ENCODE measurements around the gene CABLES1. TPM values are rescaled to one million over a fixed set of nuclear protein-coding genes. Genes with fewer than 3 reads are reported as not detected.

The CABLES1 gene
- total RNA-seq, 4 donors from 2014 or later = 8.5 to 12.6 (median 9.2) TPM

DNA sequence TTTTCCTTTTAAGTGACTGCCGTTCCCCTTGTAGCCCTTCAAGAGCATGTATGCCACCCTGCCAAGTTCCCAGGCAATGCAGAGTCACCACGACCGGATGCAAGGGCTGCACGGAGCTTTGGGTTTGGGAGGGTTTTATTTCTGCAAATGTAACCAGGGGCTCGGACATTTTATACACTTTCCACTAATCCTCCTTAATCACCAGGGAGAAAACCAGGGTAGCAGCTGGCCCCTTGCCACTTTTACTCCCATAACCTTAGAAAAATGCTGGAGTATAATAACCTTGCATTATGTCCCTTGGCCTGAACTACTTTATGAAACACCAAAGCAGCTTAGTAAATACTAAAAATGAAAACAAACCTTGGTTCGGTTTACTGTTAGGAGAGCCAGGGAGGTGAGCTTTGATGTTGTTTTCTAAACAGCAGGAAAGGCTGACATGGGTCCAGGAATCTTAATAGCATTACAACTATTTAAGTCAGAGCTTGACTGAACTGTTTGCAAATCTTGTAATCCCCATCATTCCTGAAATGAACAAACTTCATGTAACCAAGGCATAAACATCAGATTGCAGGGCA is 165.0 kb downstream of the CABLES1 start:
- intact Hi-C loops (cut with DNase I; ENCODE audit: low total_unique reads) = no loop called here
- Histone ChIP-seq H3K4me3 (no peak overlapping the region), H3K4me1 (no peaks in the 10 kb centered on the region), H3K27ac (no peak overlapping the region), H3K36me3 (no peaks in the 10 kb centered on the region), H3K27me3 (no peaks in the 10 kb centered on the region), H3K9me3 (no peaks in the 10 kb centered on the region)
- no peak for TF ChIP-seq POLR2A (IDR thresholded peaks at IDR 0.05)
- TF ChIP-seq, protein P1, sequence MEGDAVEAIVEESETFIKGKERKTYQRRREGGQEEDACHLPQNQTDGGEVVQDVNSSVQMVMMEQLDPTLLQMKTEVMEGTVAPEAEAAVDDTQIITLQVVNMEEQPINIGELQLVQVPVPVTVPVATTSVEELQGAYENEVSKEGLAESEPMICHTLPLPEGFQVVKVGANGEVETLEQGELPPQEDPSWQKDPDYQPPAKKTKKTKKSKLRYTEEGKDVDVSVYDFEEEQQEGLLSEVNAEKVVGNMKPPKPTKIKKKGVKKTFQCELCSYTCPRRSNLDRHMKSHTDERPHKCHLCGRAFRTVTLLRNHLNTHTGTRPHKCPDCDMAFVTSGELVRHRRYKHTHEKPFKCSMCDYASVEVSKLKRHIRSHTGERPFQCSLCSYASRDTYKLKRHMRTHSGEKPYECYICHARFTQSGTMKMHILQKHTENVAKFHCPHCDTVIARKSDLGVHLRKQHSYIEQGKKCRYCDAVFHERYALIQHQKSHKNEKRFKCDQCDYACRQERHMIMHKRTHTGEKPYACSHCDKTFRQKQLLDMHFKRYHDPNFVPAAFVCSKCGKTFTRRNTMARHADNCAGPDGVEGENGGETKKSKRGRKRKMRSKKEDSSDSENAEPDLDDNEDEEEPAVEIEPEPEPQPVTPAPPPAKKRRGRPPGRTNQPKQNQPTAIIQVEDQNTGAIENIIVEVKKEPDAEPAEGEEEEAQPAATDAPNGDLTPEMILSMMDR (IDR thresholded peaks at IDR 0.05) = no peak
- DNase-seq = no peak

DNA sequence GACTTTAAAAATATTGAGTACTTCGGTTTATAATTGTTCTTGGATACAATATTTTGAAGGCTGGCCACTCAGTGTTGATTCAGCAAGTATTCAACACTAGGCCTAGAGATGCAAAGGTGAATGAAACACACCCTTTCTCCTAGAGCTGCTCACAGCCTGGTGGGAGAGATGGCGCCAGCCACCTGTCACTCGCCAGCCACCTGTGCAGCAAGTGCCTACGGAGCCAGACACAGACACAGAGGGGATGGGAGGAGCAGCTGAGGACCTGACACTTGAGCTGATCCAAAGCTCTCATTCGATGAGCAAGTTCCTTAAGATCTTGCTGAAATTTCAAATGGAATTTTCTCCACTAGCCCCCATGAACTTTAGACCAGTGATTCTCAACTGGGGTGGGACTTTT is 166.7 kb downstream of the CABLES1 start:
- Histone ChIP-seq H3K9me3 (no peaks in the 10 kb centered on the region), H3K27ac (no peak overlapping the region), H3K36me3 (no peaks in the 10 kb centered on the region), H3K4me3 (no peak overlapping the region), H3K27me3 (no peaks in the 10 kb centered on the region), H3K4me1 (no peaks in the 10 kb centered on the region)
- no peak for DNase-seq
- intact Hi-C loops (cut with DNase I; ENCODE audit: low total_unique reads) = no loop called here
- no peak for TF ChIP-seq POLR2A (IDR thresholded peaks at IDR 0.05)
- TF ChIP-seq, protein P1 (IDR thresholded peaks at IDR 0.05) = no peak

DNA sequence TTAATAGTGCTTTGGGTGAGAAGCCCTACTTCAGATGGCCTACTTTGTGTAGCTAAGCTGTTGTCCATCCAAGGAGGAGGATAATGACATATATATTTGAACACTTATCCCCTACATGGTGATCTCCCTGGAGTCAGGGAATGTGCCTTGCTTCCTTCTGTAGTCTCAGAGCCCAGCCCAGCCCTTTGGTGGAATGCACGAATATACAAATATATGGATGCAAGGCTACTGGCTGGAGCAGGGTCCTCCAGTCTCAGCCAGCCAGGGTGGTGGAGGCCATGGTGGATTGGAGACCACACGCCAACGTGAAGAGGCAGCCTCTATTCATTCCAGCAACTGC is 167.2 kb downstream of the CABLES1 start:
- H3K36me3 ChIP-seq = no peaks in the 10 kb centered on the region
- DNase-seq = no peak
- H3K4me3 ChIP-seq = no peak overlapping the region
- no peaks in the 10 kb centered on the region for H3K27me3 ChIP-seq
- H3K27ac ChIP-seq = no peak overlapping the region
- intact Hi-C loops (cut with DNase I; ENCODE audit: low total_unique reads) = no loop called here
- no peaks in the 10 kb centered on the region for H3K9me3 ChIP-seq
- no peaks in the 10 kb centered on the region for H3K4me1 ChIP-seq
- TF ChIP-seq, protein P1 (IDR thresholded peaks at IDR 0.05) = no peak
- TF ChIP-seq POLR2A (IDR thresholded peaks at IDR 0.05) = no peak

DNA sequence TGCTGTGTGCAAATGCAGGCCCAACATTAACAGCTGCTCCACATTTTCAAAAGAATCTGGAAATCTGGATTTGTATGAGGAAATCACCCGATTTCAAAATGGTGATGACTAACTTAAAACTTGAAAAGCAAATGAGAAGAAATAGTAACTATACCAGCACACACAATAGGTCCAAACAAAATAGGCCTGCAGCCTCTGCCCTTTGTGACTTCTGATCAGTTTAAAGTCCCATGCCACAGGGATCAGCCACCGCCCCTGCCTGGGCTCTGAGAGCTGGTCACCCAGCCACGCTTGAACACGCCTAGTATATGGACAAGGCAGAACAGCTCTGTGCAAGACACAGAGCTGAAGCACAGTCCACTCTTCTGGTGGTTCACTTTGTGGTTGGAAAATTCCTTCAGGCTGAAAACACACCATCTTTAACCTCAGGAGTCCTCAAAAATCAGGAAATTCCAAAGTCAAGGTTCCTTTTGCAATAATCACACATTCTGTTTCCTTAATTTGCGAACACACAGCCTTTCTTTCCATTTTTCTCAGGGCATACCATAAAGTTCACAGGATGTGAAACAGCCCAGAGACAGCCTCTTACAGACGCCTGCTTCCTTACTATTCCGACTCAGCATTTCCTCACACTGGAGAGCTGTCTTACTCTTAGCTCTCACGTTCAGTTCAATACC is 167.7 kb downstream of the CABLES1 start:
- Histone ChIP-seq H3K4me3 (no peak overlapping the region), H3K27me3 (no peaks in the 10 kb centered on the region), H3K4me1 (no peaks in the 10 kb centered on the region), H3K9me3 (no peaks in the 10 kb centered on the region), H3K36me3 (no peaks in the 10 kb centered on the region), H3K27ac (no peak overlapping the region)
- intact Hi-C loops (cut with DNase I; ENCODE audit: low total_unique reads) = no loop called here
- DNase-seq = no peak
- TF ChIP-seq POLR2A (IDR thresholded peaks at IDR 0.05) = no peak
- TF ChIP-seq, protein P1 (IDR thresholded peaks at IDR 0.05) = no peak

DNA sequence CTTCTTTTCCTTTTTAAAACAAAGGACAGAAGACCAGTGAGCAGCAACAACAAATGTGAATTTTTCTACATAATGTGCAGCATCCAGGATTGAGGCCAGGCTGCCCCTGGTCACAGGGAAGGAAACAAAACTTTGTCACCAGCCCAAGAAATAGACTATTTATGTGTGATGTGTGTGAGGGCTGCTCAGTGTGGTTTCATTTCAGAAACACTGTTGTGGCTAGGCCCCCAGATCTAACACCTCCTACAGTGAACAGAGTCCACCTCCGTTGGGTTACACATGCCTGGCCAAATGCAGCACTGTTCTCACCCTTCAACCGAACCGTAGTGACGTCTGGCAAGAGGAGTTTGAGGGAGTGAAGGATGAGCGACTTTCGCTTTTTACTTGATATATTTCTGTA is 171.5 kb downstream of the CABLES1 start:
- Histone ChIP-seq H3K4me1 (peaks cover 0 to 2% of the 10 kb centered on the region in 2 donors), H3K36me3 (no peaks in the 10 kb centered on the region), H3K9me3 (no peaks in the 10 kb centered on the region), H3K4me3 (no peak overlapping the region), H3K27me3 (no peaks in the 10 kb centered on the region), H3K27ac (no peak overlapping the region)
- intact Hi-C loops (cut with DNase I; ENCODE audit: low total_unique reads) = no loop called here
- DNase-seq = no peak
- TF ChIP-seq, protein P1 (IDR thresholded peaks at IDR 0.05) = no peak
- TF ChIP-seq POLR2A (IDR thresholded peaks at IDR 0.05) = no peak

Measured in uterus (tissue), 4 donors.